DOHH2 (cell line): ENCODE data around the gene TLE3.

Experiments
- CTCF ChIP-seq: fragments of 200-600 bp; sonication (generic); IDR thresholded peaks from one replicate; pipeline ENCODE4 v1.5.1; 2014; ENCODE audit warnings: antibody characterized with exemption, mild to moderate bottlenecking, low read depth, low read length; ENCODE audit not compliant: poor library complexity, severe bottlenecking
- EZH2phosphoT487 ChIP-seq: fragments of 200-600 bp; sonication (generic); IDR thresholded peaks from 2 replicates; pipeline ENCODE4 v1.6.1; 2017; ENCODE audit warnings: borderline replicate concordance, mild to moderate bottlenecking, antibody characterized with exemption, low read length, moderate library complexity, mixed read lengths

- no peak for TF ChIP-seq CTCF
- TF ChIP-seq EZH2phosphoT487 = no peak
These were observed 13.7 kb upstream of the TLE3 start for GRCh38 chr15:70111203-70112073.
